DOHH2 (cell line): ENCODE results near the gene CHD6.

Source experiments
- H3F3A ChIP-seq: fragments of 200-600 bp; sonication (generic), shearing (Covaris generic); 2 replicates; pipeline ENCODE4 v1.6.0; 2016; ENCODE audit warnings: antibody characterized with exemption, mild to moderate bottlenecking; ENCODE audit not compliant: control insufficient read depth, insufficient read depth
- H3K27ac ChIP-seq: fragments of 200-600 bp; sonication (generic); 2 replicates; pipeline ENCODE4 v1.5.1; 2014; ENCODE audit warnings: low read depth, mild to moderate bottlenecking, low read length, moderate library complexity
- H3K27me3 ChIP-seq: fragments of 200-600 bp; sonication (generic); 2 replicates; pipeline ENCODE4 v1.6.1; 2014; ENCODE audit warnings: mild to moderate bottlenecking, low read length, mixed read lengths; ENCODE audit not compliant: control insufficient read depth
- H3K36me3 ChIP-seq: fragments of 200-600 bp; sonication (generic); 2 replicates; pipeline ENCODE4 v1.6.1; 2014; ENCODE audit warnings: mild to moderate bottlenecking, low read length, moderate library complexity, mixed read lengths; ENCODE audit not compliant: control insufficient read depth
- H3K4me1 ChIP-seq: fragments of 200-600 bp; sonication (generic); 2 replicates; pipeline ENCODE4 v1.6.1; 2014; ENCODE audit warnings: mild to moderate bottlenecking, low read length, mixed read lengths; ENCODE audit not compliant: control insufficient read depth
- H3K4me2 ChIP-seq: fragments of 200-600 bp; sonication (generic); 2 replicates; pipeline ENCODE4 v1.6.0; 2014; ENCODE audit warnings: mild to moderate bottlenecking, low read length, moderate library complexity
- H3K4me3 ChIP-seq: fragments of 200-600 bp; sonication (generic); 2 replicates; pipeline ENCODE4 v1.5.1; 2014; ENCODE audit warnings: mild to moderate bottlenecking, low read length, mixed read lengths
- H3K79me2 ChIP-seq: fragments of 200-600 bp; sonication (generic); 2 replicates; pipeline ENCODE4 v1.6.1; 2014; ENCODE audit warnings: mild to moderate bottlenecking, low read length, mixed read lengths; ENCODE audit not compliant: control insufficient read depth
- H3K9me2 ChIP-seq: fragments of 200-600 bp; sonication (generic); replicated peaks from 2 replicates; pipeline ENCODE4 v1.6.1; 2014; ENCODE audit warnings: mild to moderate bottlenecking, low read length, mixed read lengths; ENCODE audit not compliant: control insufficient read depth
- H3K9me3 ChIP-seq: fragments of 200-600 bp; sonication (generic); 2 replicates; pipeline ENCODE4 v1.6.1; 2014; ENCODE audit warnings: antibody characterized with exemption, low read length, mixed read lengths; ENCODE audit not compliant: control insufficient read depth, insufficient read depth
- H4K20me1 ChIP-seq: fragments of 200-600 bp; sonication (generic); 2 replicates; pipeline ENCODE4 v1.6.0; 2014; ENCODE audit warnings: low read depth, mild to moderate bottlenecking, antibody characterized with exemption, low read length, moderate library complexity; ENCODE audit not compliant: control insufficient read depth, insufficient read depth
- CTCF ChIP-seq: fragments of 200-600 bp; sonication (generic); IDR thresholded peaks from one replicate; pipeline ENCODE4 v1.5.1; 2014; ENCODE audit warnings: antibody characterized with exemption, mild to moderate bottlenecking, low read depth, low read length; ENCODE audit not compliant: poor library complexity, severe bottlenecking
- EZH2phosphoT487 ChIP-seq: fragments of 200-600 bp; sonication (generic); IDR thresholded peaks from 2 replicates; pipeline ENCODE4 v1.6.1; 2017; ENCODE audit warnings: borderline replicate concordance, mild to moderate bottlenecking, antibody characterized with exemption, low read length, moderate library complexity, mixed read lengths

Gene CHD6

GRCh38 chr20:41618807-41619311 is 682 bp upstream of the CHD6 start:
- Histone ChIP-seq H3K27ac (no peak overlapping the region), H3K79me2 (peaks cover 38% of the 10 kb centered on the region), H3K9me2 (no peaks in the 10 kb centered on the region), H3K4me3 (peak overlapping the region; percentile 74), H3K4me2 (peak overlapping the region; percentile 83), H3K36me3 (no peaks in the 10 kb centered on the region), H3K4me1 (peaks cover 30% of the 10 kb centered on the region), H3K27me3 (peaks cover 18% of the 10 kb centered on the region; the same call in 1 of the 2 replicates), H3F3A (no peaks in the 10 kb centered on the region), H4K20me1 (peaks cover 4% of the 10 kb centered on the region), H3K9me3 (no peaks in the 10 kb centered on the region)
- TF ChIP-seq EZH2phosphoT487 = no peak

- TF ChIP-seq CTCF = no peak
- no peak for TF ChIP-seq EZH2phosphoT487
- H3K79me2 ChIP-seq = peaks cover 51% of the 10 kb centered on the region
- H4K20me1 ChIP-seq = peaks cover 4% of the 10 kb centered on the region
- H3K4me1 ChIP-seq = peaks cover 30% of the 10 kb centered on the region
- H3K36me3 ChIP-seq = no peaks in the 10 kb centered on the region
- H3K4me3 ChIP-seq = peak overlapping the region; percentile 90
- no peaks in the 10 kb centered on the region for H3F3A ChIP-seq
- H3K27me3 ChIP-seq = peaks cover 17% of the 10 kb centered on the region; the same call in 1 of the 2 replicates
- H3K9me3 ChIP-seq = no peaks in the 10 kb centered on the region
- peak overlapping the region; percentile 87 for H3K4me2 ChIP-seq
- H3K27ac ChIP-seq = no peak overlapping the region
- H3K9me2 ChIP-seq = no peaks in the 10 kb centered on the region
These were observed 897 bp downstream of the CHD6 start for GRCh38 chr20:41617059-41617901.

GRCh38 chr20:41616228-41616627 is 1.9 kb downstream of the CHD6 start:
- Histone ChIP-seq H3K27ac (no peak overlapping the region), H3K9me3 (no peaks in the 10 kb centered on the region), H3K4me3 (no peak overlapping the region), H3K4me2 (peak overlapping the region; percentile 87), H3K36me3 (no peaks in the 10 kb centered on the region), H3K9me2 (no peaks in the 10 kb centered on the region), H4K20me1 (peaks cover 4% of the 10 kb centered on the region), H3K4me1 (peaks cover 30% of the 10 kb centered on the region), H3K27me3 (peaks cover 10% of the 10 kb centered on the region; the same call in 1 of the 2 replicates), H3F3A (no peaks in the 10 kb centered on the region), H3K79me2 (peaks cover 61% of the 10 kb centered on the region)
- TF ChIP-seq CTCF (no peak), EZH2phosphoT487 (no peak)

DNA sequence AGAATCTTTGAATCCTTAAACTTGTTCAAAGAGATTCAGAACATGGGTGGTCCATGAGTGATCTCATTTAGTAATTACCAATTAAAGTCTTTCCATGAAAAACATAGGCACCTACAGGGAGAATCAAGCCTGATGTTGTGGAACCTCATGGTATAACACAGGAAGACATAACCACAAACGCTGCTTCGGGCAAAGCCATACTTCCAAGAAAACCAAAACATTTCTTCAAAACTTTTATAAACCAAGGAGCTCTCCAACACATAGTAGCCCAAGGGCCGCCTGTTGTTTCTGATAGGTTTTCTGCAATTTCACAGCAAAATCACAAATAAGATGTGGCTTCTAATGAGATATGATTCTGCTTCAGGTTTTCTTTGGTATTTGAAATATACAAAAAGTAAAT is 2.5 kb downstream of the CHD6 start:
- H3K27ac ChIP-seq = no peak overlapping the region
- no peaks in the 10 kb centered on the region for H3F3A ChIP-seq
- H4K20me1 ChIP-seq = peaks cover 4% of the 10 kb centered on the region
- H3K27me3 ChIP-seq = peaks cover 10% of the 10 kb centered on the region; the same call in 1 of the 2 replicates
- H3K9me3 ChIP-seq = no peaks in the 10 kb centered on the region
- H3K9me2 ChIP-seq = no peaks in the 10 kb centered on the region
- TF ChIP-seq CTCF (no peak), EZH2phosphoT487 (no peak)
- H3K4me1 ChIP-seq = peaks cover 30% of the 10 kb centered on the region
- peaks cover 67% of the 10 kb centered on the region for H3K79me2 ChIP-seq
- H3K4me3 ChIP-seq = no peak overlapping the region
- no peaks in the 10 kb centered on the region for H3K36me3 ChIP-seq
- H3K4me2 ChIP-seq = peak overlapping the region; percentile 12; the same call in 1 of the 2 replicates
